Subcutaneous abdominal adipose tissue (tissue), 5 donors: ENCODE results near the gene KDELR3.

Experiments
- H3K27ac ChIP-seq: one replicate; pipeline ENCODE4 v1.7.0; 2013; ENCODE audit warnings: low read depth, mild to moderate bottlenecking, inconsistent platforms, low read length, moderate library complexity
- H3K27me3 ChIP-seq, 5 donors: one replicate each; pipeline ENCODE4 v1.7.0; 2013; ENCODE audit warnings: low read length in 5 of 5, inconsistent platforms in 1 of 5; ENCODE audit not compliant: control insufficient read depth in 5 of 5, insufficient read depth in 4 of 5
- H3K36me3 ChIP-seq, 5 donors: one replicate each; pipeline ENCODE4 v1.7.0; 2013; ENCODE audit warnings: low read length in 5 of 5; ENCODE audit not compliant: control insufficient read depth in 5 of 5, insufficient read depth in 5 of 5
- H3K4me1 ChIP-seq, 5 donors: one replicate each; pipeline ENCODE4 v1.7.0; 2013; ENCODE audit warnings: low read length in 5 of 5, mild to moderate bottlenecking in 3 of 5, moderate library complexity in 1 of 5; ENCODE audit not compliant: control insufficient read depth in 5 of 5, insufficient read depth in 5 of 5
- H3K4me3 ChIP-seq, 5 donors: one replicate each; pipeline ENCODE4 v1.7.0; 2013; ENCODE audit warnings: low read length in 5 of 5, low read depth in 1 of 5
- H3K9ac ChIP-seq, 5 donors: one replicate each; pipeline ENCODE4 v1.7.0; 2013; ENCODE audit warnings: low read length in 5 of 5, mild to moderate bottlenecking in 4 of 5, moderate library complexity in 3 of 5
- H3K9me3 ChIP-seq, 5 donors: one replicate each; pipeline ENCODE4 v1.7.0; 2013; ENCODE audit warnings: low read length in 5 of 5; ENCODE audit not compliant: control insufficient read depth in 5 of 5
- donor health status: healthy.
- donor health status: healthy.
- donor health status: healthy.
- donor health status: healthy.
- donor health status: healthy.

Gene KDELR3

GRCh38 chr22:38494498-38494897 is 26.6 kb downstream of the KDELR3 start:
- H3K27ac ChIP-seq = no peak overlapping the region
- no peak overlapping the region for H3K9ac ChIP-seq
- H3K9me3 ChIP-seq = no peaks in the 10 kb centered on the region
- H3K27me3 ChIP-seq = no peaks in the 10 kb centered on the region
- no peak overlapping the region for H3K4me3 ChIP-seq
- H3K4me1 ChIP-seq = peaks cover 0 to 8% (median 5%) of the 10 kb centered on the region in 5 donors
- peaks cover 53 to 99% (median 97%) of the 10 kb centered on the region in 5 donors for H3K36me3 ChIP-seq

- Histone ChIP-seq H3K36me3 (peaks cover 55 to 99% (median 96%) of the 10 kb centered on the region in 5 donors), H3K27me3 (no peaks in the 10 kb centered on the region), H3K4me1 (peaks cover 0 to 8% (median 5%) of the 10 kb centered on the region in 5 donors), H3K9ac (no peak overlapping the region), H3K9me3 (no peaks in the 10 kb centered on the region), H3K27ac (no peak overlapping the region), H3K4me3 (no peak overlapping the region)
These were observed 27.0 kb downstream of the KDELR3 start for GRCh38 chr22:38494939-38495338.

DNA sequence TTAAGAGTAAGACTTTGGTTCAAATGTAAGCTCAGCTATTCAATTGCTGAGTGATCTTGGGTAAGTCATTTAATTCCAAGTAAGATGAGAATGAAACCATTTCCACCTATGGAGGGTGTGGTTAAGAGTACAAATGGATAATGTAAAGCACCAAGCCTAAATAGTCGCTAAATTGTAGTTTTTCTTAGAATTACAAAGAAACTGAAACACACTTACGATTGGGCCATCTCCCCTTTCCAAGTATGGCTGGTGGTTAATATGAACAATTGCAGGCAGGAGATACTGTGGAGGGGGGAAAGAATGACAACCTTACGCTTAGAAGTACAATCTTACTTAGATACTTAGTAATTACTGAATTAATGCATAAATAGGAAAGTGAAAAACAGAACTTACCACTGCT is 30.0 kb downstream of the KDELR3 start:
- Histone ChIP-seq H3K27me3 (no peaks in the 10 kb centered on the region), H3K27ac (no peak overlapping the region), H3K4me3 (no peak overlapping the region), H3K9ac (no peak overlapping the region), H3K36me3 (peaks cover 49 to 92% (median 76%) of the 10 kb centered on the region in 5 donors), H3K9me3 (no peaks in the 10 kb centered on the region), H3K4me1 (peaks cover 1 to 20% (median 18%) of the 10 kb centered on the region in 5 donors)

- H3K9ac ChIP-seq = peak overlapping the region in 3 of 5 donors; percentile 5 to 51 (median 21)
- peaks cover 7 to 50% (median 42%) of the 10 kb centered on the region in 5 donors for H3K4me1 ChIP-seq
- peak overlapping the region in 3 of 5 donors; percentile 57 to 94 (median 91) for H3K4me3 ChIP-seq
- peaks cover 26 to 55% (median 37%) of the 10 kb centered on the region in 5 donors for H3K36me3 ChIP-seq
- H3K27ac ChIP-seq = peak overlapping the region; percentile 99
- no peaks in the 10 kb centered on the region for H3K9me3 ChIP-seq
- no peaks in the 10 kb centered on the region for H3K27me3 ChIP-seq
These were observed 34.1 kb downstream of the KDELR3 start for GRCh38 chr22:38501797-38502672.

- H3K36me3 ChIP-seq = peaks cover 22 to 45% (median 28%) of the 10 kb centered on the region in 5 donors
- peaks cover 7 to 54% (median 44%) of the 10 kb centered on the region in 5 donors for H3K4me1 ChIP-seq
- H3K27ac ChIP-seq = peak overlapping the region; percentile 99
These were observed 35.1 kb downstream of the KDELR3 start for GRCh38 chr22:38503021-38503420.

DNA sequence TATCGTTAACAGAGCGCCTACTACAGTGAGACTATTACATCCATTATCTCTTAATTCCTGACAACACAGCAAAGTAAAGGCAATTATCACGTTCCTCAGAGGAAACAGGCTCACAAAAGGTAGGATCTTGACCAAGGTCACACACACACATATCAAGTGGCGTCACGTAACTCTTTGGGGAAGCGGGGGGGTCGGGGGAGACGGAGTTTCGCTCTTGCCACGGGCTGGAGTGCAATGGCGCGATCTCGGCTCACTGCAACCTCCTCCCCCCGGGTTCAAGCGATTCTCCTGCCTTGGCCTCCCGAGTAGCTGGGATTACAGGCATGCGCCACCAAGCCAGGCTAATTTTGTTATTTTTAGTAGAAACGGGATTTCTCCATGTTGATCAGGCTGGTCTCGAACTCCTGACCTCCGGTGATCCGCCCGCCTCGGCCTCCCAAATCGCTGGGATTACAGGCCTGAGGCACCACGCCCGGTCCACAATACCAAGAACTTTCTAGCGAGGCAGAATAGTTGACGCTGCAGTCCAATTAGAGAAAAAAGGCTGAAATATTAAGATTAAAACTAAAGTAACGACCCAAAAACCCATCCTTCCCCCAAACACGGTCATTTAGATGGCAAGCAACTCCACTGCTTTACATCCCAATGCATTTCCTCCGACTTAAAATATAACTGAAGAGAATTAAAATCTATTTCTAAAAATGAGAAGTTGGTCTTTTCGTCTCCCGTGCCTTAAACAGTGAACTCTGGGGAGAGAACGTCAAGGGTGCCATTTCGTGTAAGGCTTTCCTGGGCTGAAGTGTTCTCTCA is 37.0 kb downstream of the KDELR3 start:
- H3K9me3 ChIP-seq = no peaks in the 10 kb centered on the region
- no peaks in the 10 kb centered on the region for H3K27me3 ChIP-seq
- peaks cover 7 to 54% (median 44%) of the 10 kb centered on the region in 5 donors for H3K4me1 ChIP-seq

More at GRCh38 chr22:38503021-38503420, 35.1 kb downstream of the KDELR3 start:
- peak overlapping the region; percentile 15 to 97 (median 91) for H3K4me3 ChIP-seq
- peak overlapping the region in 4 of 5 donors; percentile 17 to 51 (median 33) for H3K9ac ChIP-seq
- no peaks in the 10 kb centered on the region for H3K9me3 ChIP-seq
- no peaks in the 10 kb centered on the region for H3K27me3 ChIP-seq

GRCh38 chr22:38505541-38506117 is 37.7 kb downstream of the KDELR3 start:
- peaks cover 7 to 54% (median 44%) of the 10 kb centered on the region in 5 donors for H3K4me1 ChIP-seq
- H3K36me3 ChIP-seq = peaks cover 5 to 21% (median 10%) of the 10 kb centered on the region in 5 donors
- H3K9me3 ChIP-seq = no peaks in the 10 kb centered on the region
- H3K4me3 ChIP-seq = peak overlapping the region; percentile 85 to 97 (median 94)
- H3K9ac ChIP-seq = peak overlapping the region; percentile 88 to 100 (median 100)
- H3K27me3 ChIP-seq = no peaks in the 10 kb centered on the region
- peak overlapping the region; percentile 99 for H3K27ac ChIP-seq

More for the DNA sequence above, 37.0 kb downstream of the KDELR3 start:
- Histone ChIP-seq H3K36me3 (peaks cover 5 to 26% (median 11%) of the 10 kb centered on the region in 5 donors), H3K9ac (peak overlapping the region; percentile 88 to 100 (median 100)), H3K27ac (peak overlapping the region; percentile 99), H3K4me3 (peak overlapping the region; percentile 85 to 97 (median 94))

- Histone ChIP-seq H3K36me3 (peaks cover 2 to 15% (median 6%) of the 10 kb centered on the region in 5 donors), H3K27ac (peak within 1 kb of the TSS; percentile 99), H3K27me3 (no peaks in the 10 kb centered on the region), H3K4me1 (peaks cover 7 to 49% (median 44%) of the 10 kb centered on the region in 5 donors), H3K9me3 (no peaks in the 10 kb centered on the region), H3K4me3 (peak within 1 kb of the TSS; percentile 85 to 97 (median 94)), H3K9ac (peak within 1 kb of the TSS; percentile 88 to 100 (median 100))
These were observed 38.4 kb downstream of the KDELR3 start, which contains the start of gene DDX17 for GRCh38 chr22:38506118-38506962. TSS of gene DDX17 (minus strand) at chr22:38506311.
